22Rv1 (cell line): ENCODE data around the gene DPYSL5.

Experiments used
- CTCF ChIP-seq: fragments of 450-650 bp; IDR thresholded peaks from 2 replicates; pipeline ENCODE4 v1.5.1; 2017; ENCODE audit warnings: mild to moderate bottlenecking
- ZFX ChIP-seq: fragments of 450-650 bp; IDR thresholded peaks from 2 replicates; pipeline ENCODE4 v1.6.1; 2017; ENCODE audit warnings: antibody characterized with exemption, borderline replicate concordance

- TF ChIP-seq CTCF (no peak), ZFX (no peak)
Observed at GRCh38 chr2:26811791-26812694, 35.9 kb upstream of the DPYSL5 start.
